NCI-H1092 (cell line): ENCODE data around the gene SHMT1.
A peak's percentile ranks its signal among the peaks of the same experiment; 100 is the strongest.
"Not testable (repeated sequence)": the region's sequence is repeated elsewhere in the genome, so short reads cannot be mapped to it uniquely, and the experiment has no call there.

Experiments
- DNase-seq: peaks from one replicate; lab custom pipeline; 2025; lab: John Stamatoyannopoulos, UW

Gene SHMT1

DNA sequence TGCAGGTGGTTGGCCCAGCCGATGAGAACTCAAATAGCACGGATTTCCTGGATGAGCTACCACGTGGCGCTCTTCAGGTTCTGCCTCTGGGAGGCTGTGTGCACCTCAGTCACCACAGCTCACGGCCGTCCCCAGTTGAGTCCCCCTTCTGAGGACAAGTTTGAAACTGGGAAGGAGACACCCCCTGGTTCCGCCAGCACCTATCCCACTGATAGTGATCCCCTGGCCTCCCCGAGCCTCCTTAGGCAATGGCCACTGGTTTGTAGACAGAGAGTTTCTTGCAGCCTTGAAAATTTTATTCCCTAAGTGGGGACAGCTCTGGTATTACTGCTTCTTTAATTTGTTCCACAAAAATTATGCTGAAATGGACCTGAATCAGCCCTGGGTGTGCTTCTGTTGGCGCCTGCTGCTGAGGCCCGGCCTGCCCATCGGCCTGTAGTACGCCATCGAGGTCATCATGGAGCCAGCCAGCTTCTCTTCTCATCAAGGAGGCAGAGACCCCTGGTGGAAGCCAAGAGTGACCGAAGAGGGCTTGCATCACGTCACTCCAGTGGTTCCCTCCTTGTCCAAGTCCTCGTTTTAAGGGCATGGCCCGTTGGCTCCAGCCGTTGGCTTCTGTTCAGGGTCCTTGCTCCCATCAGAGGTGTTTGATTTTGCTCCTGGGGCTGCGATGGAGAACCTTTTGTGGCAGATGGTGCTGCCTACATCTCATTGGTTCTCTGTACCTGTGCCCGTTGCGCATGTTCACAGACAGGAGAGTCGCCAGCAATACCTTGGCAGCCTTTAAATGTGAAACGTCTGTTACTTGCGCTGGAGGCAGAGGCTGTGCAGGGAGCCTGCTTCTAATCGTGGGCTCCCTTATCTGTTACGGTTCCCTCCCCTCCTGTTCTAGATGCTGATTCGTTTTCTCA, 39.0 kb downstream of the SHMT1 start:
- no peak for DNase-seq

DNA sequence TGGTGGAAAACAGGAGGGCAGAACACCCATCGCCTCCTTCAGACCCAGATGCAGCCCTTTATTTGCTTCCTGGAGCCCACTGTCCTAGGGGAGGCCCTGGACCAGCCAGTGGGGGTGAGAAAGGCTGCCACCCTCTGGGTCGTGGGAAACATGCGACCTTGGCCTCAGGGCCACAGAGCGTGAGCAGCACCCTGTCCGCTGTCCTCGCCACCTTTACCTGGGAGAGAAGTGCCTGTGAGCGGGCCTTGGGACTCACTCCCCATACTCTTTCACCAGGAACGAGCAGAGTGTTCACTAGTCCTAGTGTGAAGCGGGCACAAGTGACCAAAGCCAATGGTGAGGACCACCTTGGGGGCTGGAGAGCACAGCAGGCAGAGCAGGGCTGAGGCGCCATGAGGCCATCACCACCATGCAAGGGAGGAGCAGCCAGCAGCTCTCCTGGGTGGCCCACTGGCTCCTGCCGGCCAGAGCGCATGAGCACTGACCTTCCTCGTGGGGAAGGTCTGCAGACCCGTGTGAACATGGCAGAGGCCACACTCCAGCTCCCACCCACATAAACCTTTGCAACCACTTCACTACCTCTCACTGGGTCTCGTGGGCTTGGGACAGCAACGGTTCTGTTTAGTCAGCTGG, 39.7 kb downstream of the SHMT1 start:
- no peak for DNase-seq

DNA sequence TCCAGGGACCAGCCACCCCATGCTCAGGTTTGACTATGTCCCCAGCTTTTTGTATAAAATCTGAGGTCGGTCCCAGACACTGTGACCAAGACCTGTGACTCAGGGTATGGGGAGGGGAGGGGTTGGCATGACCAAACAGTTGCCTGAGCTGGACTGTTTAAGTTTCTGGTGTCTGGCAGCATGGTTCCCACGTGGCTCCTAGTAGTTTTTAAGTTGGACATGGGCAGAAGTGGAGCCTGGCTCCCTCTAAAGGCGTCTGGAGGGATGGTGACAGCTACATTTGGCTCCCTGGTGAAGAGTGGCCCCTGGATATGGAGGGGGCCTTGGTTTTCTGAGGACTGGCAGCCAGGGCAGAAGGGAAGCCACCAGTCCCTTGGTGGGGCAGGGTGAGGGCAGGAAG, 40.3 kb downstream of the SHMT1 start:
- DNase-seq, result no peak

DNA sequence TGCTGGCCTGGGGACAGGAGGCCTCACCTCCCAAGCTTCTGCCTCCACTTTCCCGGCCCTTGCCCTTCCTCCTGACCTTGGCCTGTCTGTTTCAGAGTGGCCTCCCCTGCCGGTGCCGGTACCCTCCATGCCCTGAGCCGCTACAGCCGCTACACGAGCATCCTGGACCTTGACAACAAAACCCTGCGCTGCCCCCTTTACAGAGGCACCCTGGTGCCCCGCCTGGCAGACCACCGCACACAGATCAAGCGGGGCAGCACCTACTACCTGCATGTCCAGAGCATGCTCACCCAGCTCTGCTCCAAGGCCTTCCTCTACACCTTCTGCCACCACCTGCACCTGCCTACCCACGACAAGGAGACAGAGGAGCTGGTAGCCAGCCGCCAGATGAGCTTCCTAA, 40.8 kb downstream of the SHMT1 start:
- DNase-seq, result no peak

DNA sequence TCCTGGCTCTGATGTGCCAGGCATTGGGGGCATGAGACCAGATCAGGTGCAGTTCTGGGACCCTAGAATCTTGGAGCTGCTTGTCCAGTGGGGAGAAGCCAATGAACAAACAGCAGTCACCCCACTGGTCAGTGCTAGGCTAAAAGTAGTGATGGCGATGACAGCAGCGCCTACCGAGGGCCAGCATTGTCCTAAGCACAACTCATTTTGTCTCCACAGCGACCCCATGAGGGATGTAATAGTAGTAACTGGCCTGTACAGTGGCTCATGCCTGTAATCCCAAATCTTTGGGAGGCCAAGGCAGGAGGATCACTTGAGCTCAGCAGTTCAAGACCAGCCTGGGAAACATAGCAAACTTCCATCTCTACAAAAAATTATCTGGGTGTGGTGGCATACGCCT, 42.0 kb downstream of the SHMT1 start:
- DNase-seq, result no peak

DNA sequence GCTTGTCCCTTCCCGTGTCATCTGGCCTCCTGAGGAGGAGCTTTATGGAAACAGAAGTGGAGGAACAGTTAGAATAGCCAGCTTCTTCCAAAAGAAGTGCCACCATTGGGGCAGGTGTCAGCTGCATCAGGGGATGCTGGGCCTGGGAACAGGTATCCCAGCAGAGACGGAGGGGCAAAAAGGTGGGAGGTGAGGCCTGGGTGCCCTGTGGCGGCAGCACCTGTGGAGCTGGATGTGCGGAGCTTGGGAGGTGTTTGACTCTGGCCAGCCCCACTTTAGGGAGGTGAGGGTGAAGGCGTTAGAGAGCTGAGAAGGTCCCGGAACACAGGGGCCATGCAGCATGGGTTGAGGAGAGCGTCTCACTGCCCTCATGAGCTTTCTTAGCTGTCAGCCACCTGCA, 43.0 kb downstream of the SHMT1 start:
- no peak for DNase-seq

DNA sequence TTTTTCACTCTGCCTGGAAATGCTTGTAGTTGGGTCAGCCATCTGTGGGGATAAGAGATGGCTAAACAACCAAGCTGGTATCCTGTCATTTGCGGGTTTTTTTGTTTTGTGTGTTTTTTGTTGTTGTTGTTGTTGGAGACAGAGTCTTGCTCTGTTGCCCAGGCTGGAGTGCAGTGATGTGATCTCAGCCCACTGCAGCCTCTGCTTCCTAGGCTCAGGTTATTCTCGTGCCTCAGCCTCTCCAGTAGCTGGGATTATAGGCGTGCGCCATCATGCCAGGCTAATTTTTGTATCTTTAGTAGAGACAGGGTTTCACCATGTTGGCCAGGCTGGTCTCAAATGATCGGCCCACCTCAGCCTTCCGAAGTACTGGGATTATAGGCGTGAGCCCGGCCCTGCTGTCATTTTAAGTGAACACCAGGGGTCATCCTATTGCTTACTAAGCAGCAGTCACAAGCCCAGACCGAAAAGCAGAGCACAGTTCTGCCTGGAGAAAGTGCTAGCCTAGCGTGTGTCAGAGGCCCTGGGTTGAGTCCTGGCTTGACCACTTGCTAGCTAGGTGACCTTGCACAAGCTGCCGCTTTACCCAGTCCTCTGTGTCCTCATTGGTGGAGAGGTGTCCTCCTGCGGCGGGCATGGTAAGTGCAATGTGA, 43.6 kb downstream of the SHMT1 start:
- no peak for DNase-seq

DNA sequence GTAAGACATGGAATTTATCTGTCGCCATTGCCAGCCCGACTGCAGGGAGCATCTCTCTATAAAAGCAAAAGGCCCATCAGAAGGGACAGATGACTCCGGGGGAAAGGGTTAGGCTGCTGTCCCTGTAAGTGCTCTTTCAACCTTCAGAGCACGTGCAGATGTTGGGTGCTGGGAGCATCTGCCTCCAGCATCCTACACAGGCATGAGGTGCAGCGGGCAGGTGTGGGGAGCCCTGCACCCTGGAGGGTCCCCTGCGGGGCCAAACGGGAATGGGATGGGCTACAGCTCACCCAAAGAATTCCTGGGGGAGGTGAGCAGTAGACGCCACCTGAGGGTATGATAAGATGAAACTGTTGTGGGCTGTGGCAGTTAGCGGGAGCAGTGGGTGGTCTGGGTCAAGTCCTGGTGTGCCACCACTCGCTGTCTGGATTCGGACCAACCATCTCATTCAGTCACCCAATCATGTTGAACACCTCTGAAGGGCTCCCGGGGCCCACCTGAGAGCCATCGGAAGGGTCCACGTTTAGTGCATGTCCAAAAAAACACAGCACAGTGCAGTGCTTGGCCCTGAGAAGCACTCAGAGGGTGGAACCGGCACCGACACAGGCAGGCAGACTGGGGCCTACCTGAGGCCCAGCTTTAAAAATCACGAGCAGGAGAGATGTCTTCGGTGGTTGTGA, 44.4 kb downstream of the SHMT1 start:
- DNase-seq, result no peak

DNA sequence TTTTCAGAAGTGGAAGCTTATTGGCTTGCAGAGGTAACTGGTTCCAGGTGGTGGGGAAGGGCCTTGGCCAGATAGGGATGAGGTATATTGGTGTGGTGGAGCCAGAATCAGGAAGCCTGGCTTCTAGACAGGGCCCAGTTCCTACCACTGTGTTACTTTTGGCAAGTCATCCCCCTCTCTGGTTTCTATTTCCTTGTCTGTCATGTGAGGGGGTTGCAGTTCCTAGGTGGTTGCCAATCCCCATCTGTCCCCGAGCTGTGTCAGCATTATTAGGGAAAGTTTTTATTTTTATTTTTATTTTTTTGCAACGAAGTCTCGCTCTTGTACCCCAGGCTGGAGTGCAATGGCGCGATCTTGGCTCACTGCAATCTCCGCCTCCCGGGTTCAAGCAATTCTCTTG, 45.2 kb downstream of the SHMT1 start:
- DNase-seq, result no peak

DNA sequence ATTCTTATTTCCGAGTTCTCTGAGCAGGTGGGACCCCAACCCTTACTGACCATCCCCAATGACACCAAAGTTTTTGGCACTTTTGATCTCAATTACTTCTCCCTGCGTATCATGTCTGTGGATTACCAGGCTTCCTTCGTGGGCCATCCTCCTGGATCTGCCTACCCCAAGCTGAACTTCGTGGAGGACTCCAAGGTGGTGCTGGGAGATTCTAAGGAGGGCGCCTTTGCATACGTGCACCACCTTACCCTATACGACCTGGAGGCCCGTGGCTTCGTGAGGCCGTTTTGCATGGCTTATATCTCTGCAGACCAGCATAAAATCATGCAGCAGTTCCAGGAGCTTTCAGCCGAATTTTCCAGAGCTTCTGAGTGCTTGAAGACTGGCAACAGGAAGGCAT, 47.4 kb downstream of the SHMT1 start:
- DNase-seq, result no peak

DNA sequence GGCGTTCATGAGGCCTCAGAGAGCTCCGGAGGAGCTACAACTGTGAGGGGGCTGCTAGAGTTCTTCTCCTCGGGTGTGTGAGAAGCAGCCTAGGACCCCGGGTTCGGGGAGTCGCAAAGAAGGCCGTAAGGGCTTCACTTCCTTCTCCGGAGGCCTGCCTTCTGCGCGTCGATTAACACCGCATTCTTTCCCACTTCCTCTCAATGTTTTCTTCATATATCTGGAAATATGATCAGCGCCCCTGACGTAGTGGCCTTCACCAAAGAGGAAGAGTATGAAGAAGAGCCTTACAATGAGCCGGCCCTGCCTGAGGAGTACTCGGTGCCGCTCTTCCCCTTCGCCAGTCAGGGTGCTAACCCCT, 47.8 kb downstream of the SHMT1 start:
- DNase-seq, result no peak

DNA sequence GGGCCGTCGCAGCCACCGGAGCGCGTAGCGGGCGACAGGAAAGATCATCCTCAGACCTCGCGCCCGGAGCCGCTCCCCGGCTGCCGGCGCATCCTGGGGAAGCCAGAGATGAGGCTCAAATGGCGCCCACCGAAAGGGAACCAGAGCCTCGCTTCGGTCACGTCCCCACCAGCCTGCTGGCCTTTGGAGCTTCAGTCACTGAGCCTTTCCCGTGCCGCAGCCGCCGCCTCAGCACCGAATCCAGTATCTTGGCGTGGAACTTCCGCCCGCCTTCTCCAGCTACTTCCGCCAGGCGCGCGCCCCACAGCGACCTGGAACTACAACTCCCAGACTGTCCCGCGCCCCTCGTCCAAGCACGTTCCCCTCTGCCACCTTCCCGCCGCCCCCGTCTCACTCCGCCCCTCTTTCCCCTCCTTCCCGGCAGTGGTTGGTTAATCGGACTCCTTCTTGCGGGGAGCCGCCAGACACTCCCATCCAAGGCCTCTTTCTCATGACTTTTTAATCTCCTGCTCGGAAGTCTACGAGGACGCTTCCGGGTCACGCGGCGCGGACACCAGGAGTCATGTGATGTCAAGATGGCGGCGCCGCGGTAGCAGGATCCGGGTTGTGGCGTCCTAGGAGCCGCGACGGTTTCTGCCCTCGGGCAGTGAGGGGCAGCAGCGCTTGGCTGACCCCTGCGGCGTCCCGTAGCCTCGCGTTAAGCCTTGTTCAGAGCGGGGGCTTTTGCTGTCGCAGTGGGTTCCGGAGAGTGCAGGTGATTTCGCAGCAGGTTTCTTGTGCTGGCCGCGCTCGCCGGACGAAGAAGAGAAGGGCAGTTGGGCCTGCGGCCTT, 48.4 kb downstream of the SHMT1 start, which contains the start of the genes SMCR8 and TOP3A:
SMCR8 (plus strand) TSS at position 563 of the 831 bp plus-strand sequence. CDS start 497 bp downstream, outside the sequence.
TOP3A (minus strand) TSS at position 264 of the 831 bp plus-strand sequence; CDS start at position 48, 216 bp downstream.
- DNase-seq, result peak; percentile 84

DNA sequence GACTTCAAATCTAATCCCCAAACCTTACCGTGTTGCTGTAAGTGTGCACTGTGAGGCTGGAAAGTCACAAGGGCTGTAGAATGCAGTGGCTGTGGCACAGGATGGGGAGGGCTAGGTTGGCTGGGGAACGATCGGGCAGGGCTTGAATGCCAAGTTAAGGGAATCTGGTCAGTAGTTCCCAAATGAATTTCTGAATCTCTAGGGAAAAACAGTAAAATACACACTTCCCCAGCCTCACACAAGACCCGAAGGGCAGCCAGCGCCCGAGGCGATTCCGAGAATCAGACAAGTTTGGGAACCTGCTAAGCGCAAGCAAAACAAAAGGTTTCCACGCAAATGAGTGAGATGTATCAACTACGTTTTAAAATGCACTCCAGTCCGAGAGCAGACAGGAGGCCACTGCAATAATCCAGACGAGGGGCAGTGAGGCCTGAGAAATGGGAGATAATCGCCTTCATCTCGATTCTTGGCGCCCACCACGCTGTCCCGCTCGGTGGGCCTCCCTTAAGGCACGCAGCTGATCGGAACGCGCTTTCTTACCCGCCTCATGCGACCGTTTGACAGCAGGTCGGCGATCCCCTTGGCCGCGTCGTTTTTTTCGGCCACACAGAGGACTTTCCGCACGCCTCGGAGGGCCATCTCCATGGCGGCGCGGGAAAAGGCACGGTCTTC, 49.2 kb downstream of the SHMT1 start:
- DNase-seq, result no peak

DNA sequence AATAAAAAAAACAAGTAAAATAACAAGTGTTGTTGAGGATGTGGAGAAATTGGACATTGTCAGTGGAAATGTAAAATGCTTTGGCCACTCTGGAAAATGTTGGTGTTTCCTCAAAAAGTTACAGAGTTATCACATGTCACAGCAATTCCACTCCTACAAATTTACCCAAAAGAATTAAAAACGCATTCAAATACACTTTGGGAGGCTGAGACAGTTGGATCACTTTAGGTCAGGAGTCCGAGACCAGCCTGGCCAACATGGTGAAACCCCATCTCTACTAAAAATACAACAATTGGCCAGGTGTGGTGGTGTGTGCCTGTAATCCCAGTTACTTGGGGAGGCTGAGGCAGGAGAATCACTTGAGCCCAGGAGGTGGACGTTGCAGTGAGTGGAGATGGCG, 54.1 kb downstream of the SHMT1 start:
- no peak for DNase-seq

DNA sequence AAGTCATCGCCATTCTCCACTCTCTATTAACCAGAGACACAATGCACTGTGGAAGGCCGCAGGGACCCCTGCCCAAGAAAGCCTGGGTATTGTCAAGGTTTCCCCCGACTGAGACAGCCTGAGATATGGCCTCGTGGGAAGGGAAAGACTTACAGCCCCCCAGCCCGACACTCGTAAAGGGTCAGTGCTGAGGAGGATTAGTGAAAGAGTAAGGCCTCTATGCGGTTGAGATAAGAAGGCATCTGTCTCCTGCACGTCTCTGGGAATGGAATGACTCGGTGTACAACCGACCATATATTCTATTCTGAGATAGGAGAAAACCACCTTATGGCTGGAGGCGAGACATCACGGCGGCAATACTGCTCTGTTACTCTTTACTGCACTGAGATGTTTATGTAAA, 60.1 kb downstream of the SHMT1 start:
- not testable (repeated sequence) for DNase-seq

DNA sequence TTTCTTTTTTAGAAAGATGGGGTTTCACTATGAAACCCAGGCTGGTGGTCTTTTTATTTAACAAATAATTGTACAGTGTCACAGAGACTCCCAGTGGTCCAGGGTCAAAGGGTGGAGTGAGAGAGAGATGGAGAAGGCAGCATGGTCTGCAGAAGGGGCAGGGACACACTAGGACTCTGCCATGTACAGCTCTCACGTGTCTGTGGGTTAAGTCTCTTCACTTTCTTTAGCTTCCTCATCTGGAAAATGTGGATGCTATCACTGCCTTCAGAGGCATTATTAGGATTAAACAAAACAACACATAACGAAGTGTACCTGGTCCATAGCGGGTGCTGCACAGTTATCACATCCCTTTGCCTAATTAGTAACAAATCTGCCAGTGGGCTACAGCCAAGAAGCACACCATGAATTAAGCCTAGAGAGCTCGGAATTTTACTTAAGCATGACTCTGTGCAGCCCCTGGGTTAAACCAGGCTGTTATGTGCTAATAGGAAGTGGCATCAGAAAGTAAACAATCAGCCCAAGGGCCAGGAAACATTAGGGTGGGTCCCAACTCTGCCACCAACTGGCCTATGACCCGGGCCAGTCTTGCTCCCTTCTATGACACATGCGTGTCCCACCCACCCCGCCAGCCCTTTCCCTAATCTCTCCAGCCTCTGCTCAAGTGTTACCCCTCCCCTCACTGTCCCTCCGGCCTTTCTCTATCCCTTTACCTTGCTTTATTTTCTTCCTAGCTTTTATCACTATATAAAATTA, 62.4 kb downstream of the SHMT1 start:
- no peak for DNase-seq

DNA sequence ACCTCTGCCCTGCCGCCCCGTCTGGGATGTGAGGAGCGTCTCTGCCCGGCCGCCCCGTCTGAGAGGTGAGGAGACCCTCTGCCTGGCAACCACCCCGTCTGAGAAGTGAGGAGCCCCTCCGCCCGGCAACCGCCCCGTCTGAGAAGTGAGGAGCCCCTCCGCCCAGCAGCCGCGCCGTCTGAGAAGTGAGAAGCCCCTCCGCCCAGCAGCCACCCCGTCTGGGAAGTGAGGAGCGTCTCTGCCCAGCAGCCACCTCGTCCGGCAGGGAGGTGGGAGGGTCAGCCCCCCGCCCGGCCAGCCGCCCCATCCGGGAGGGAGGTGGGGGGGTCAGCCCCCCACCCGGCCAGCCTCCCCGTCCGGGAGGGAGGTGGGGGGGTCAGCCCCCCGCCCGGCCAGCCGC, 65.3 kb downstream of the SHMT1 start:
- not testable (repeated sequence) for DNase-seq

DNA sequence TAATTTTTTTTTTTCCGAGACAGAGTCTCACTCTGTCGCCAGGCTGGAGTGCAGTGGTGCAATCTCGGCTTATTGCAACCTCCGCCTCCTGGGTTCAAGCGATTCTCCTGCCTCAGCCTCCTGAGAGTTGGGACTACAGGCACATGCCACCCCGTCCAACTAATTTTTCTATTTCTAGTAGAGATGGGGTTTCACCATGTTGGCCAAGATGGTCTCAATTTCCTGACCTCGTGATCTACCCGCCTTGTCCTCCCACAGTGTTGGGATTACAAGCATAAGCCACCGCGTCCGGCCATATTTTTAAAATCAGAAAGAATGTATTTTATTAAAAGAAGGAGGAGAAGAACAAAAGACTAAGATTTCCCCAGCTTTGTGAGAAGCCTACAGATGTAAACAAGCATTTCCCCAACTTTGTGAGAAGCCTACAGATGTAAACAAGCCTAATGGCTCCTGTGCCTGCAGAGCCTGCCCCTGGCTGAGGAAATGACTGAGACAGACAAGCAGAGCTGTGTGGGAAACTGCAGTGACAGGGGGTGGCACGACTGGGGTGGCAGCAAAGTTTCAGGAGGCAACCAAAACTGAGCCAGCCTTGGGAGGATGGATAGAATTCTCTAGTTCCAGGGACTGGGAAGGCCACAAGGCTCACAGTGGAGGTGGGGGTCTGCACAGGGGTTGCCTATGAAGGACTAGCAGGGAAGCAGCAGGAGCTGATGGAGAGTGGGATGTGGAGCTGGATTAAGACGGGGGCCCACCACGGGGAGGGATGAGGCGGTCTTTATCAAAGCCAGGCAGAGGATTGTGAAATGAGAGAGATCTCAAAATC, 71.4 kb downstream of the SHMT1 start:
- DNase-seq, result no peak

DNA sequence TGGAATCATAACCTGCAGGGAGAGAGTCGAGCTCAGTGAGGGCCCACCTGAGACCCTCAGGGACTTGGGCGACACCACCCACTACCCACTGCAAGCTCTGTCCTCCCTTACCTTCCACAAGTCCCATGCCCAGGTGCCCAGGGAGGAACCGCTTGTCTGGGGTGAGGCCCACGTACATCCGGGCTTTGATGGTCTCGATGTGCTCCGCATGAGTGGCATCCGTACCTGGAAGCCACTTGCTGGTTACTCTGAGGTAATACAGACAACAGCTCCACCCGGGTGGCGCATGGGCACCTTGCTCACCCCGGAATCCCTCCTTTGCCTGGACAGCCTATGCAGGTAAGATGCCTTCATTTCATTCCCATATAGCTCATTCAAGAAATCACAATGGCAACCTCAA, 78.1 kb downstream of the SHMT1 start:
- no peak for DNase-seq
